ENCODE measurements around the gene FSIP1.

Gene FSIP1

DNA sequence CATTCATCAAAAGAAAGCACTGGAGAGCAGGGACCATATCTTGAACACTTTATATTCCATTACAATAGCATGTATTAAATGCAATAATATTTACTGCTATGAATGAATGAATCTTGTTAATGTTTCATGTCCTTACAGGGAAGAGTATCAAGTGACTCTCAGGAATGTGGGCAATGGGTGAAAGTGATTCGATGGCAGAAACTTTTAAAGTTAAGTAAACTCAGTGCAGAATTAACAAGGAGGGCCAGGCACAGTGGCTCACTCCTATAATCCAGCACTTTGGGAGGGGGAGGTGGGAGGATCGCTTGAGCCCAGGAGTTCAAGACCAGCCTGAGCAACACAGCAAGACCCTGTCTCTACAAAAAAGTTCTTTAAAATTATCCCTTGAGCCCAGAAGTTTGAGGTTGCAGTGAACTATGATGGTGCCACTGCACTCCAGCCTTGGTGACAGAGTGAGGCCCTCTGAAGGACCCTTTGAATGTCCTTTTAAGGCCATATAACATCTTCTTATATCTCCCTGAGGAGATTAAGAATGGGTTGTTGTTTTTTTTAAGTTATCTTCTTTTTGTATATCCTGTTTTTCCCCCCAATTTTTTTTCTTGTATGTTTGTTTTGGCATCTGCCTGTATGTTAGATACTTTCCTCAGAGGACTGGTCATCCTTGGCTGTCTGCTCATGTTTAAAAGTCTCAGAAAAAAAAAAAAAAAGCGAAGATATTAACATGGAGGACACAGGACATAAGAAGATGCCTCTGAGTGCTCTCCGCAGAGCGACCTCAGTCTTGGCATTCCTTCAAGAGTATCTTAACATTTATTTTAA is 9.6 kb upstream of the FSIP1 start:
- DNase-seq: no peak

- DNase-seq: no peak
Measured at GRCh38 chr15:39789736-39790135, 7.1 kb upstream of the FSIP1 start.

GRCh38 chr15:39788800-39789565 is 6.3 kb upstream of the FSIP1 start:
- no peak for DNase-seq

GRCh38 chr15:39788108-39788507 is 5.5 kb upstream of the FSIP1 start:
- DNase-seq: no peak

DNA sequence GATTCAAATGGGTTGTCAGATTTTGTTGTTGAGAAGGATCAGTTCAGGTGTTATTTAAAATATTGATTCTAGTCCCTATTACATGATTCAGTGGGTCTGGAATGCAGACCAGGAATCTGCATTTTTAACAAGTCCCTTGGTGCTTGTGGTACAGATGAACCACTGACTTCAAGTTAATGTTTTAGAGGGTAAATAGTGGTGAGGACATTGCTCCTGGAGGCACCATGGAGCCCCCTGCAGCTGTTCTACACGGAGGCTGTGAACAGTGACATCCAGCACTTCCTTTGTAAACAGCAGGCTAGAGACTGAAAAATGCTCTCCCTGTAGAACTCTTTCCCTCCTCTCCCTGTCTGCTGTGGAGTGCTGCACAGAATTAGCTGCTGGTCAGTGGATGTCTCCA is 4.8 kb upstream of the FSIP1 start:
- DNase-seq: no peak

DNA sequence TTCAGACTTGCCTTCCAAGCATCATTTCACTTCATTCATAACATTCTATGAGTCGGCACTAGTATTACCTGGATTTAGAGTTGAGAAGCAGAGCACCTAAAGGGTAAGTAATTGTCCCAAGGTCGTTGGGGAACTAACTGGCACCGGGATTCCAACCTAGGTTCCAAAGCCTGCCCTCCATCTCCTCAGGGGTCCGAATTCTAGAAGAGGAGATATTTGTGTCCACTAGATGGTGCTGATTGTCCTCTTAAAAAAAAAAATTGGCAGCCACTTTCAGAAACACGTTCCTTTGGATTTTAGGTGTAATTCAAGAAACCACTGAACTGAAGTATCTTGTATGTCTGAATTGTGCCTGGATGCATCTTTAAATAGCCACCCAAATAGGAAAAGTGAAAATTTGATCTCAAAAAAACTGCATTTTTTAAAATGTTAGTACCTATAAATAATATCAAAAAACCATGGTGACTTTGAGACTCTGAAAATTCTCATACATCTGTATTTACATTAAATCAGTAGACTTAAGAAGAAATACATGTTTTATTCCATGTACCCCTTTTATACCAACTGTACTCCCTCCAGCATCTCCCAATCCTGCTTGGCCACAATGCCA is 3.9 kb upstream of the FSIP1 start:
- DNase-seq: peak; percentile 69

- DNase-seq: no peak
Measured at GRCh38 chr15:39785841-39786240, 3.2 kb upstream of the FSIP1 start.

GRCh38 chr15:39785139-39785538 is 2.5 kb upstream of the FSIP1 start:
- peak; percentile 39 for DNase-seq

GRCh38 chr15:39784638-39785037 is 2.0 kb upstream of the FSIP1 start:
- no peak for DNase-seq

GRCh38 chr15:39784125-39784524 is 1.5 kb upstream of the FSIP1 start:
- peak; percentile 37 for DNase-seq

DNA sequence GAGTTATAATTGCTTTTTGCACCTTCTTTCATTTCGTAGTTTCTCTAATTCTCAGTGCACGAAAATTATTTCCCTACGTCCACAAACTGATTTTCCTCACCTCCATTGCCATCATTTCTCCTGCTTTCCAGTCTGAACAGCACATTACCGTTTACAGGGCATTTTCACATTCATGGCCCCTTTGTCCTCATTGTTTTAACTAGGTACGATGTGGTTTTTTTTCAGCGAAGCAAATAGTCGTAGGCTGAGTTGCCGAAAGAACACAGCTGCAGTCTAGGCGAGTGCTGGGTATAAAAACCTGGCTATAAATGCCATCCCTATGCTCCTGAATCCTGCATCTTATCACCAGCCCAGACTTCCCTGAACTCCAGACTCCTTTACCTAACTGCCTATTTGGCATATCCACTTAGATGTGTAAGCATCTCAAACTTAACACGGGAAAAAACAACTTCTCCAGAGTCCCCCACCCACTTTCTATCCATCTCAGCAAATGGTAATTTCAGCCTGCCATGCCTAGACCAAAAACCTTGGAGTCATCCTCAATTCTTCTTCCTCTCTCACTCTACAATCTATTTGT is 691 bp upstream of the FSIP1 start:
- DNase-seq: peak; percentile 26

GRCh38 chr15:39781967-39782302 is 706 bp downstream of the FSIP1 start:
- no peak for DNase-seq

DNA sequence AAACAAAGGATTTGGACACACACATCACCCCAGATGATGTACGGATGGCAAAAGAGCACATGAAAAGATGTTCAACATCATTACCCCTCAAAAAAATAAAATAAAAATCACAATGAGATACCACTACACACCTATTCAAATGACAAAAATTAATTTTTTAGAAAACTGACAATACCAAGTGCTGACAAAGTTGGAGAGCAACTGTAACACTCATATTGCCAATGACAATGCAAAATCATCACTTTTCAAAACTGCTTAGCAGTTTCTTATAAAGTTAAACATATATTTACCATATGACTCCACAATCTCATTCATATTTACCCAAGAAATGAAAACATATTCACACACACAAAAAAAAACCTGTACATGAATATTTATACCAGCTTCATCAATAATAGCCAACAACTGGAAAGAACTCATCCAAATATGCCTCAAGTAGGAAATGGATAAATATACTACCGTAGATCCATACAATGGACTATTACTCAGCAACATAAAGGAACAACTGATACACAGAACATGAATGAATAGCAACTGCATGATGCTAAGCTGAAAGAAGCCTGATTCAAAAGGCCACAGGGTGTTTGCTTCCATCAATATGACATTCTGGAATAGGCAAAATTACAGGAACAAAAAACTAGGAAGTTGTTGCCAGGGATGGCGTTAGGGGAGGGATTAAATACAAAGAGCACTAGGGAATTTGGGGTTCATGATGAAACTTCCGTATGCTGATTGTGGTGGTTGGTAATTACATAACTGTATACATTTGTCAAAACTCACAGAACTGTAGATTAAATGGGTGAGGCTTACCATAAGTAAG is 1.3 kb downstream of the FSIP1 start:
- no peak for DNase-seq

DNA sequence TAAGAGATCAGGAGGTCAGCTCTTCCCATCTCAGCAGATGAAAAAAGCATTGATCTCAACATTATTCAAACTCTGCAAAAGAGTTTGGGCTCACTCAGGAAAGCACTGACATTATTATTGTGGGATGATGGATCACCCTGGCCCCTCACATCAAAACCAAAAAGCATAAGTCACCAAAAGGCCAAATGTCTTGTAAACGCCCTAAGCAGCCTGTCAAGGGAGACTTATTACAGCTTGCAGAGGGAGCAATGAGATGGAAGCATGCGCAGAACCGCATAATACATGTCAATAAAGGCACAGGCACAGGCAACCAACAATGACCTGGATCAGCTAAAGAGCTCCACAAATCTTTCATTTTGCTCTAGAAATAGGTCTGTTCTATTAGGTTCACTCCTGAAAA is 4.6 kb downstream of the FSIP1 start:
- DNase-seq: no peak

DNA sequence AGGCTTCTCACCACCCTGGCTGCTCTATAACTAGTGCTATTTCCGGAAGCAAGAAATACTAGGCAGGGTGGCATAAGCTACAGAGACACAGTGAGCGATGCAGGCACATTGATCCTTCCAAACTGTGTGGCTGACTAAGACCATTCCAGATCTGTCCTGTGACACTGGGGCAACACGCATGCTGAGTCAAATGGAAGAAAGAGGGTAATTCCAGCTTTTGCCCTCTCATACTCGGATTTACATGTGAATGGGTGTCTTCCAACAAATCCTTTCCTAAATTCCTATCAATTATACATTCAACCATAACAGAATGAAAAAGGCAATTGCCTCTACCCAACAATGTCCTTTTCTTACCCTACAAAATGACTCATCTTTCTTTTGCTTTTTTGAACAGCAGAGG is 5.1 kb downstream of the FSIP1 start:
- DNase-seq: no peak

- DNase-seq: no peak
Measured at GRCh38 chr15:39776068-39776467, 6.6 kb downstream of the FSIP1 start.

GRCh38 chr15:39774688-39775267 is 7.9 kb downstream of the FSIP1 start:
- no peak for DNase-seq

GRCh38 chr15:39770748-39771689 is 11.6 kb downstream of the FSIP1 start:
- DNase-seq: no peak

GRCh38 chr15:39767921-39768320 is 14.7 kb downstream of the FSIP1 start:
- no peak for DNase-seq

DNA sequence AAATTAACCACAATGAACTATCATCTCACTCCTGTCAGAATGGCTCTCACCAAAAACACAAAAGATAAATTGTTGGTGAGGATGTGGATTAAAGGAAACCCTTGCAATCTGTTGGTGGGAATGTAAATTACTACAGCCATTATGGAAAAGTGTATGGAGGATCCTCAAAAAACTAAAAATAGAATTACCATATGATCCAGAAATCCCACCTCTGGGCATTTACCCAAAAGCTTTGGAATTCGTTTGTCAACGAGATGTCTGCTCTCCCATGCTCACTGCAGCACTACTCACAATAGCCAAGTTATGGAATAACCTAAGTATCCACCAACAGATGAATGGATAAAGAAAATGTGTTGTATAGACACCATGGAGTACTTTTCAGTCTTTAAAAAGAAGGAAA is 21.6 kb downstream of the FSIP1 start:
- no peak for DNase-seq

All from DMS53 (cell line).